ENCODE data around the gene NELFB. TPM values are rescaled to one million over a fixed set of nuclear protein-coding genes. Genes with fewer than 3 reads are reported as not detected.

Gene NELFB
- total and polyA plus RNA-seq, 4 donors, result 21.7 to 47.9 (median 38.2) TPM

DNA sequence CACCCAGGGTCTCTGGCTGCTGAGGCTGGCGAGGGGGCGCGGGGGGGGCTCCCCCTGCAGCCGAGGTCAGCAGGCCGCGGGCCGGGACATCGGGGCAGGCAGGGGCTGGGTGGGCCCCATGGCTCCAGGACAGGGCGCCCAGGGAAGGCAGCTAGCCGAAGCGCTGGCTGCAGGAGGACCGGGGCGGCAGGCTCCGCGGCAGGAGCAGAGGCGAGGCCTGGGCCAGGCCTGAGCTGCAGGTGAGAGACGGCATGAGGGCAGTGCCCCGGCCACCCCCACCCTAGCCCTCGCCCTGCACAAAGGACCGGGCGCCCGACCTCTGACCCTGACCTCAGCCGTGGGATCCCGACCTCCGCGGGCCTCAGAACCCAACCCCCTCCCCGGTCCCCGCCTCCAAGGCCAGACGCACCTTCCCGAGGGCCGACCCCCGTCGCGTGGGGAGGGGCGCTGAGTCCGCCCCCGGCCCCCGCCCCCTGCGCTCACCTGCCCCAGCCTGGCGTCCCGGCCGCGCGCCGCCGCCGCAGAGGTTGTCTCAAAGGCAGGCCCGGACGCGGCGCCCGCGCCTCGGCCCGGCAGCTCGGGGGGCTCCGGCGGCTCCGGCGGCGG, 33.5 kb upstream of the NELFB start:
- DNase-seq, result no peak
- intact Hi-C loops (cut with DNase I), result no loop called here
- H3K4me3 ChIP-seq (ENCODE audit: low read length in 2 of 2), result peak overlapping the region; percentile 3 to 40
- no peaks in the 10 kb centered on the region for H3K9me3 ChIP-seq (ENCODE audit: control insufficient read depth, low read length)
- H3K4me1 ChIP-seq (ENCODE audit: control insufficient read depth in 1 of 2, insufficient read depth in 2 of 2, low read length in 2 of 2), result no peaks in the 10 kb centered on the region
- H3K27me3 ChIP-seq (ENCODE audit: control insufficient read depth in 1 of 2, insufficient read depth in 2 of 2, low read length in 1 of 2), result no peaks in the 10 kb centered on the region
- no peak for ATAC-seq (ENCODE audit: low FRiP score)
- H3K36me3 ChIP-seq (ENCODE audit: control insufficient read depth in 1 of 2, insufficient read depth in 2 of 2, low read length in 1 of 2), result no peaks in the 10 kb centered on the region
- no peak overlapping the region for H3K27ac ChIP-seq (ENCODE audit: low read depth in 1 of 2, low read length in 2 of 2)
- WGBS, 2 donors, result 8 to 9% methylated on average over 39 to 61 of the region's 61 CpGs

DNA sequence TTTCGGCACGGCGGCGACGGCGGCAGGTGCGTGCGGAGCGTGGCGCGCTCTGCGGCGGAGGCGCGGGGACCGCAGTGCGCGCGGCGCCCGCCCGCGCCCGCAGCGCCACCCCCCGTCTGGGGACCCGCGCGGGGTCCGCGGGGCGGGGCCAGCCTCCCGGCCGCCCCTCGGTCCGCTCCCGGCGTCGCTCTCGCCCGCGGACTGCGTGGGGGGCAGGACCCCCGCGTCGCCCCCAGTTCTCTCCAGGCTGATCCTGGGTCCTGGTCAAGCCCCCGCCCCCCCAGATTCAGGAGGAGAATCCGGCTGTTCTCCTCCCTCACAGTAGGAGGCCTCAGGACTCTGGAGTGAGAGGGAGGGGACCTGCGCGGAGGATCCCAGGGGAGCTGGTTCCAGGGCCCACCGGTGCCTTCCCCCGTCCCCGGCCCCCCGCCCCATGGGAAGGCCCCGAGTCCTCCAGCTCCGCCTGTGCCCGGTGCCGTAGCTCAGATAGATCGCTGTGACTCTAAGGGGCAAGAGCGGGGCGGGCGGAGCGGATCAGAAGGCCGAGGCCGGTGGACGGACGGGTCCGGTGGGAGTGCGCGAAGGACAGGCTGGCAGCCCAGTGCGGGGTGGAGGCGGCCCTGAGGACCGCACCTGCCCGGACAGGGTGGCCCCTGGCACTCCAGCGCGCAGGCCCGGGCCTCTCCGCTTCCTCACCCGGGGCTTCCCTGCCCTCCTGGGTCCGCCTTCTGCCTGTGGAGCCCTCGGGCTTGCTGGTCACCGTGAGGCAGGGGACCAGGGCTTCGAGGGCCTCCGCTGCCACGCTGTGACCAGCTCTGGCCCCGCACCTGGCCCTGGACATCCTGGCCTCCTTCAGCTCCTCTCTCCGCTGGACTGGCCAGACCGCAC, 32.7 kb upstream of the NELFB start, which contains the start of gene RNF208:
Gene RNF208 (minus strand): TSS at position 51 of the 888 bp plus-strand sequence. CDS start 1,028 bp downstream, outside the sequence.
- WGBS, 2 donors, result 4 to 6% methylated on average over 46 to 88 of the region's 88 CpGs
- Histone ChIP-seq H3K4me3 (ENCODE audit: low read length in 2 of 2) (peak within 1 kb of the TSS; percentile 3 to 40), H3K36me3 (ENCODE audit: control insufficient read depth in 1 of 2, insufficient read depth in 2 of 2, low read length in 1 of 2) (no peaks in the 10 kb centered on the region), H3K4me1 (ENCODE audit: control insufficient read depth in 1 of 2, insufficient read depth in 2 of 2, low read length in 2 of 2) (no peaks in the 10 kb centered on the region), H3K27ac (ENCODE audit: low read depth in 1 of 2, low read length in 2 of 2) (peak within 1 kb of the TSS in 1 of 2 donors; percentile 8), H3K9me3 (ENCODE audit: control insufficient read depth, low read length) (no peaks in the 10 kb centered on the region), H3K27me3 (ENCODE audit: control insufficient read depth in 1 of 2, insufficient read depth in 2 of 2, low read length in 1 of 2) (no peaks in the 10 kb centered on the region)
- intact Hi-C loops (cut with DNase I), result no loop called here
- peak; percentile 0 for ATAC-seq (ENCODE audit: low FRiP score)
- DNase-seq, result no peak

DNA sequence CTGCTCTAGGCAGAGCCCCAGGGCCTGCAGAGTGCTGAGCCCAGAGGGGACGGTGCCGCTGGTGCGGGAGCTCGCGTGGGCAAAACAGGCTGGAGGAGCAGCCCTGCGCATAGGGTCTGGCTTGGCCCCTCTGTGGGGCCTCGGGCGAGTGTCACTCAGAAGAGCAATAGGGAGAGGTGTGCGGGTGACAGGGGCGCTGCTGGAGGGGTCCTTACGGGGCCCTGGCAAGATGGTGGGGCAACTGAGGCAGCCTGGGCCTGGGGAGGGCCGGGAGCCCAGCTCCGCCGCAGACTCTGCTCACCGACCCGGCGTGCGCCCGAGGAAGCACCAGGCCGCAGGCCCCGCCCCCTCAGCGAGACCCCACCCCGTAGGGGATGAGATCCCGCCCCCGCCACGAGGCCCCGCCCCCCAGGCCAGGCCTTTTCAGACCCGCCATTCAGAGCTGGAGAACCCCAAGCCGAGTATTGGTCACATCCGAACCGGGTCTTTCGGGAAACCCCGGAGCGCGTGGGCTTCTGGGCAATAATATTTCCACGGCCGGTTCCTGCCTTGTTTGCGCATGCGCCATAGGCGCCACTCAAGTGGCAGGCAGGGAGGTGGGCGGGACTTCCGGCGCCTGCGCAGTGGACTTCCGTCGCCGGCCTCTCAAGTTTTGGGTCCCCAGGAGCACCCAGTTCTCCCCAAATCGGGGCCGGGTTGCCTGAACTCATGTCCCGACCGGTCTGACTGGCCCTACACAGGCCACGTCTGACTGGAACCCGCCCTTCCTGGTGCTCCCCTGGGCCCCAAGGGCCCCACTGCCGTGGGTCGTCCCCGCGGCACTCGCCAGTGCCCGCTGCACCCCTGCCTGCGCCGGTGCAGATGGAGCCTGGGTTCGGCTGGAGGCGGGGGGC, 31.8 kb upstream of the NELFB start:
- 1 to 2% methylated on average over 51 to 63 of the region's 63 CpGs for WGBS, 2 donors
- intact Hi-C loops (cut with DNase I), result no loop called here
- ATAC-seq (ENCODE audit: low FRiP score) (peak; percentile 95), DNase-seq (peak; percentile 98 to 99)
- Histone ChIP-seq H3K27ac (ENCODE audit: low read depth in 1 of 2, low read length in 2 of 2) (peak overlapping the region; percentile 8 to 77), H3K9me3 (ENCODE audit: control insufficient read depth, low read length) (no peaks in the 10 kb centered on the region), H3K4me3 (ENCODE audit: low read length in 2 of 2) (peak overlapping the region; percentile 36 to 75), H3K4me1 (ENCODE audit: control insufficient read depth in 1 of 2, insufficient read depth in 2 of 2, low read length in 2 of 2) (no peaks in the 10 kb centered on the region), H3K36me3 (ENCODE audit: control insufficient read depth in 1 of 2, insufficient read depth in 2 of 2, low read length in 1 of 2) (no peaks in the 10 kb centered on the region), H3K27me3 (ENCODE audit: control insufficient read depth in 1 of 2, insufficient read depth in 2 of 2, low read length in 1 of 2) (no peaks in the 10 kb centered on the region)

DNA sequence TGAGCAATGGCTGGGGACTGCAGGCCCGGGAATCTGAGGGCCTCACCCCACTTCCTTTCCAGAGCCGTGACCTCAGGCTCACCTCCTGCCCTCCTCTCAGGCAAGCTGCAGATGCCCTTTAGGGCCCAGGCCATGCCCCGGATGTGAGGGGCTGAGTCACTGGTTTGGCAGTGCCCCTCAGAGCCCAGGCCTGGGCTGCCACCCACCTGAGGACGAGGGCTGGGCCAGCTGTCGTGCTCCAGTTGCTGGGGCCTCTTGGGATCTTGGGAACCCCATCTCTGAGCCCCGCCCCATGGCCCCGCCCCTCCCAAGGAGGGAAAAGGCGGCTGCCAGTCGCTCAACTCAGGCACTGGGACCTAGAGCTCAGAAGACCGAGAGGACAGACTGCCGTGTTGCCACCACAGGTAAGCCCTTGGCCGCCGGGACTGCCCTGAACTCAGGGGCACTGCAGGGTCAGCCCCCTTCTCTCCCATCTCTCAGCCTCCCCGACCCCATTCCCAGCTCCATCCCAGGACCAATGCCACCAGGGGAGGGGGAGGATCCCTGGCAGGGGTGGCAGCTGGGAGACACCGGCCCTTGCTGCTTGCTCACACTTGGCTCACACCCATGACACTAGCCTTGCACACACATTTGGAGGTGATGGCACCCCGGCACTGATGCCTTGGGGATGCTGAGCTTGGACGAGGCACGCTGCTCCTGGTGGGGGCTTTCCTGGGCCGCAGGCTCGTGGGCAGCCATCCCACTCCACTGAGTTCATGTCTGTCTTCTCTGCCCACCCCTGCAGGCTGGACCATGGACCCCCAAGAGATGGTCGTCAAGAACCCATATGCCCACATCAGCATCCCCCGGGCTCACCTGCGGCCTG, 30.1 kb upstream of the NELFB start, which contains the start of gene CYSRT1:
Gene CYSRT1 (plus strand): TSS at position 345 of the 865 bp plus-strand sequence. CDS start 448 bp downstream, at position 793.
- Histone ChIP-seq H3K4me3 (ENCODE audit: low read length in 2 of 2) (no peak within 1 kb of the TSS), H3K36me3 (ENCODE audit: control insufficient read depth in 1 of 2, insufficient read depth in 2 of 2, low read length in 1 of 2) (no peaks in the 10 kb centered on the region), H3K9me3 (ENCODE audit: control insufficient read depth, low read length) (no peaks in the 10 kb centered on the region), H3K27me3 (ENCODE audit: control insufficient read depth in 1 of 2, insufficient read depth in 2 of 2, low read length in 1 of 2) (no peaks in the 10 kb centered on the region), H3K27ac (ENCODE audit: low read depth in 1 of 2, low read length in 2 of 2) (peak within 1 kb of the TSS in 1 of 2 donors; percentile 77), H3K4me1 (ENCODE audit: control insufficient read depth in 1 of 2, insufficient read depth in 2 of 2, low read length in 2 of 2) (no peaks in the 10 kb centered on the region)
- intact Hi-C loops (cut with DNase I), result loop anchor here in 1 of 2 donors (5.0 kb wide), 1 partner anchor 103 kb away; no protein-coding TSS in a partner anchor
- DNase-seq (no peak), ATAC-seq (ENCODE audit: low FRiP score) (no peak)
- WGBS, 2 donors, result 51 to 54% methylated on average over 21 to 23 of the region's 23 CpGs

DNA sequence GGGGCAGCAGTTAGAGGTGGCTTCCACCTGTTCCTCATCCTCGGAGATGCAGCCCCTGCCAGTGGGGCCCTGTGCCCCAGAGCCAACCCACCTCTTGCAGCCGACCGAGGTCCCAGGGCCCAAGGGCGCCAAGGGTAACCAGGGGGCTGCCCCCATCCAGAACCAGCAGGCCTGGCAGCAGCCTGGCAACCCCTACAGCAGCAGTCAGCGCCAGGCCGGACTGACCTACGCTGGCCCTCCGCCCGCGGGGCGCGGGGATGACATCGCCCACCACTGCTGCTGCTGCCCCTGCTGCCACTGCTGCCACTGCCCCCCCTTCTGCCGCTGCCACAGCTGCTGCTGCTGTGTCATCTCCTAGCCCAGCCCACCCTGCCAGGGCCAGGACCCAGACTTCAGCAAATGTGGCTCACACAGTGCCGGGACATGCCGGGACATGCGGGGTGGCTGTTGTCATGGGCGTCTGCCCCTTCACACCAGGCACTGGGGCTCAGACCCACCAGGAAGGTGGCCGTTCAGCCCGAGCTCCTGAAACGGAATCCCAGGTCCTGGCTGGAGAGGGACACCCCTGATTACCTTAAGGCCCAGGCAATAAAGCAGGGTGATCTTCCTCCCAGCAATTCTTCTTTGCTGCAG, 29.3 kb upstream of the NELFB start:
- 77 to 84% methylated on average over 15 to 21 of the region's 21 CpGs for WGBS, 2 donors
- no peaks in the 10 kb centered on the region for H3K36me3 ChIP-seq (ENCODE audit: control insufficient read depth in 1 of 2, insufficient read depth in 2 of 2, low read length in 1 of 2)
- no peaks in the 10 kb centered on the region for H3K4me1 ChIP-seq (ENCODE audit: control insufficient read depth in 1 of 2, insufficient read depth in 2 of 2, low read length in 2 of 2)
- ATAC-seq (ENCODE audit: low FRiP score) (no peak), DNase-seq (no peak)
- H3K4me3 ChIP-seq (ENCODE audit: low read length in 2 of 2), result no peak overlapping the region
- intact Hi-C loops (cut with DNase I), result loop anchor here in 1 of 2 donors (5.0 kb wide), 1 partner anchor 104 kb away; no protein-coding TSS in a partner anchor
- no peaks in the 10 kb centered on the region for H3K27me3 ChIP-seq (ENCODE audit: control insufficient read depth in 1 of 2, insufficient read depth in 2 of 2, low read length in 1 of 2)
- no peaks in the 10 kb centered on the region for H3K9me3 ChIP-seq (ENCODE audit: control insufficient read depth, low read length)
- no peak overlapping the region for H3K27ac ChIP-seq (ENCODE audit: low read depth in 1 of 2, low read length in 2 of 2)

DNA sequence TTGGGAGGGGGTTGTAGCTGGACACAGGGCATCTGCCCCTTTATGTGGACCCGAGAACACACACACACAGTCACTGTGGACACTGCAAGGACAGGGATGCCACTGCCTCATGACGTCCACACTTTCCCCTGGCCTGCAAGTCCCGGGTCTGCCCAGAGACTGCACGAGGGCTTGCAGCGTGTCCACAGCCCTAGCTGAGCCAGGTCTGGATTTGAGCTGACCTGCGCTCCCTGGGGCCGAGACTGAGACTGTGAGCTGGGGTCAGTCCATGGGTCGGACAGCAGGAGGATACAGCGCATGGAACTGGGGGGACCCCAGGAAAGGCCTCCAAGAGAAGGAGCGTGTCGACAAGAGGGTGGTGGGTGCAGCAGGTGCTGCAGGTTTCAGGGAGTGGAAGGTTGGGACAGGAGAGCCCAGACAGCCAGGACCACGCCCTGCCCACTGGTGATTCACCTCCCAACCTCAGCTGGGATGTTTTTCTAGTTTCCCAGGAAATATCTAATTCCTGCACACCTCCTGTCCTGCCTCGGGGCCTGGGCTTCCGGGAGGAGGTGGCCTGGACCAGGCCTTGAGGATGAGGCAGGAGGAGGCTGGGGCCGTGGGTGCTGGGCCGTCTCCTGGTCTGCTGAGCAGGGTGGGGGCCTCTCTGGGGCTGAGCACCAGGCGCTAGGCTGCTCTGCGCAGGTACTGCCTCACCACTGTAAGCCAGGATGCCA, 28.6 kb upstream of the NELFB start:
- H3K27me3 ChIP-seq (ENCODE audit: control insufficient read depth in 1 of 2, insufficient read depth in 2 of 2, low read length in 1 of 2), result no peaks in the 10 kb centered on the region
- no peak overlapping the region for H3K4me3 ChIP-seq (ENCODE audit: low read length in 2 of 2)
- WGBS, 2 donors, result 73 to 74% methylated on average over 18 of the region's 18 CpGs
- no peaks in the 10 kb centered on the region for H3K9me3 ChIP-seq (ENCODE audit: control insufficient read depth, low read length)
- no peaks in the 10 kb centered on the region for H3K4me1 ChIP-seq (ENCODE audit: control insufficient read depth in 1 of 2, insufficient read depth in 2 of 2, low read length in 2 of 2)
- DNase-seq, result no peak
- intact Hi-C loops (cut with DNase I), result loop anchor here in 1 of 2 donors (5.0 kb wide), 1 partner anchor 104 kb away; no protein-coding TSS in a partner anchor
- H3K27ac ChIP-seq (ENCODE audit: low read depth in 1 of 2, low read length in 2 of 2), result no peak overlapping the region
- H3K36me3 ChIP-seq (ENCODE audit: control insufficient read depth in 1 of 2, insufficient read depth in 2 of 2, low read length in 1 of 2), result no peaks in the 10 kb centered on the region
- ATAC-seq (ENCODE audit: low FRiP score), result no peak

All from aorta (tissue), 5 donors.